Measurements from ENCODE around the gene UBLCP1.

Gene UBLCP1

GRCh38 chr5:159269723-159270122 is 6.6 kb downstream of the UBLCP1 start:
- TF ChIP-seq REST (IDR thresholded peaks at IDR 0.05; ENCODE audit: low read depth) (no peak), EP300 (IDR thresholded peaks at IDR 0.05; ENCODE audit: borderline replicate concordance) (no peak), MAX (IDR thresholded peaks at IDR 0.05) (no peak), ZBTB7A (IDR thresholded peaks at IDR 0.05; ENCODE audit: low read depth) (no peak), RAD21 (IDR thresholded peaks at IDR 0.05; ENCODE audit: low read depth) (no peak), TEAD4 (IDR thresholded peaks at IDR 0.05) (no peak), CEBPB (IDR thresholded peaks at IDR 0.05) (no peak), YY1 (IDR thresholded peaks at IDR 0.05; ENCODE audit: low read depth) (no peak)

DNA sequence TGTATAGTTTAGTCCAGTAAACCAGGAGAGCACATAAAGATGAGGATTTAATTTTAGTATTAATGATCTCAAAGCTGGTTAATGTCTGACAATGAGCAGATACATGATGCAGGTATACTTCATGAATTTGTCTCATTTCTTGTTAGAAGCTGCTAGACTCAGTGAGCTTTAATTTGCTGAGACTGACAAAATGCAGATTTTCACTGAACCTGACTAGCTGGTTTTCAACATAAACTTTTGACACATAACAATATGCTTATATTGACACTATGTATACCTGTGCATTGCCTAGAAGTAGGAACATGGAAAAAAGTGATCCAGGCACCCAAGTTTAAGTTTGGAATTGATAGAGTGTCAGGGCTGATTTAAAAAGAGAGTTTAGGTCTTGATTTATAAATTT is 10.8 kb downstream of the UBLCP1 start:
- TF ChIP-seq ZBTB7A (IDR thresholded peaks at IDR 0.05; ENCODE audit: low read depth) (no peak), USF1 (IDR thresholded peaks at IDR 0.05) (no peak), TCF12 (IDR thresholded peaks at IDR 0.05; ENCODE audit: low read depth) (no peak), RAD21 (IDR thresholded peaks at IDR 0.05; ENCODE audit: low read depth) (no peak), TEAD4 (IDR thresholded peaks at IDR 0.05) (no peak), CEBPB (IDR thresholded peaks at IDR 0.05) (no peak)

DNA sequence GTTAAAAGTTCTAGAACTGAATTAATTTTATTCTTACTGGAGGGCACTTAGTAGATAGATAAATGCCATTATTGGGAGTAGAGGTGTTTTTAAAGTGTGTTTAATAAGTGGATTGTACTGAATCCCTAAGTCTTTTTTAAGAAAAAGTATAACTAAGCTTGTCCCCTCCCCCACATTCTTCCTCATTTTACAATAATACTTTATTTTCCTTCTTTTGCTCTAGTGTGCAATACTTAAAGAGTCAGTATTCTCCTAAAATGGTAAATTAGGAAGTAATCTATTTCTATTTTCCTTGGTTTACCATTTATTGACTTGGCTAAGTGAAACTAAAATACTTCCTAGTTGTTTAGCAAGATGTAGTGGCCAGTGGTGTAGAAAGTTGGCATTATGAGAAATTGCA is 11.6 kb downstream of the UBLCP1 start:
- TF ChIP-seq MAX (IDR thresholded peaks at IDR 0.05) (no peak), CREB1 (IDR thresholded peaks at IDR 0.05; ENCODE audit: low read depth) (no peak), REST (IDR thresholded peaks at IDR 0.05; ENCODE audit: low read depth) (no peak), TCF12 (IDR thresholded peaks at IDR 0.05; ENCODE audit: low read depth) (no peak), TEAD4 (IDR thresholded peaks at IDR 0.05) (no peak)

GRCh38 chr5:159286420-159287035 is 23.4 kb downstream of the UBLCP1 start:
- peak; percentile 47 for TF ChIP-seq RAD21 (IDR thresholded peaks at IDR 0.05; ENCODE audit: low read depth)
- no peak for TF ChIP-seq MAX (IDR thresholded peaks at IDR 0.05)
- no peak for TF ChIP-seq TEAD4 (IDR thresholded peaks at IDR 0.05)

DNA sequence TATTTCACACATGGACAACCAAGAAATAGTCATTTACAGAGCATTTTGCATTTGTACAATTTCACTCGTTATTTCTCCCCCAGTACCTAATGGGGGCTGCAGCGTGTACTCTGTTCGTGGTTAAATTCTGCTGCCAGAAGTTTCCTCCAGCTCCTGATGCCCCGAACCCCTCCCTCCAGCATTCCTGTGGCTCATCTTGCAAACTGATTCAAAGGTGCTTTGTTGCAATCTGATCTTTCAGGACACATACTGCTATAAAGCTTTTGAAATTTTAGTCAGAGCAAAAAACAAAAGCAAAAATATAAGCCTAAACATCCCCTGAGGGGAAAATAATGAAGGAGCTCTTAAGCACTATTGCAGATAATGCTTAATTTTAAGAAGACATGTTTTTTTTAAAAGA is 27.7 kb downstream of the UBLCP1 start:
- no peak for TF ChIP-seq USF1 (IDR thresholded peaks at IDR 0.05)

DNA sequence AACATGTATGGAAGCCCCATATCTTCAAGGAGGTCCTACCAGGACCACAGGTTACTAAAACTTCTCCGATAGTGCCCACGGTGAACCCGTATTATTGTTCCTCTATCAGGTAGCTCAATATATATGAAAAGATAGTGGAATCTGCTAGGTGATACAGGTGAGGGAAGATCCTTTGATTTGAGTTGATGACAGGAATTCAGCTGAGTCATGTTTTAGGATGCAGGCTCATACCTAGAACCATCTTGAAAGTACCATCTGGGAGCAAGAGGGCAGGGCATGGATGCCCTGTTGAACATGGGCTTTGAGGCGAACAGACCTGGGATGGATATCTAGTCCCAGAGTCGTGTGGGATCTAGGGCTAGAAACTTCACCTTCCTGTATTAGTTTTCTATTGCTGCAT is 31.8 kb downstream of the UBLCP1 start:
- no peak for TF ChIP-seq TCF12 (IDR thresholded peaks at IDR 0.05; ENCODE audit: low read depth)
- TF ChIP-seq CREB1 (IDR thresholded peaks at IDR 0.05; ENCODE audit: low read depth) = no peak
- no peak for TF ChIP-seq EP300 (IDR thresholded peaks at IDR 0.05; ENCODE audit: borderline replicate concordance)

- TF ChIP-seq EGR1 (IDR thresholded peaks at IDR 0.05) (no peak), REST (IDR thresholded peaks at IDR 0.05; ENCODE audit: low read depth) (no peak), ZBTB7A (IDR thresholded peaks at IDR 0.05; ENCODE audit: low read depth) (no peak), MAX (IDR thresholded peaks at IDR 0.05) (no peak), EP300 (IDR thresholded peaks at IDR 0.05; ENCODE audit: borderline replicate concordance) (no peak), USF1 (IDR thresholded peaks at IDR 0.05) (no peak), FOXM1 (IDR thresholded peaks at IDR 0.05; ENCODE audit: borderline replicate concordance, low read depth) (no peak), TCF12 (IDR thresholded peaks at IDR 0.05; ENCODE audit: low read depth) (no peak), RAD21 (IDR thresholded peaks at IDR 0.05; ENCODE audit: low read depth) (no peak), NFIC (IDR thresholded peaks at IDR 0.05) (no peak), TEAD4 (IDR thresholded peaks at IDR 0.05) (no peak), CREB1 (IDR thresholded peaks at IDR 0.05; ENCODE audit: low read depth) (no peak), TAF1 (IDR thresholded peaks at IDR 0.05; ENCODE audit: low read depth) (no peak), CEBPB (IDR thresholded peaks at IDR 0.05) (no peak), YY1 (IDR thresholded peaks at IDR 0.05; ENCODE audit: low read depth) (no peak)
Observed at GRCh38 chr5:159301466-159301865, 38.4 kb downstream of the UBLCP1 start.

Measured in Ishikawa (cell line).